ENCODE results near the gene PPY. TPM values are rescaled to one million over a fixed set of nuclear protein-coding genes. Genes with fewer than 3 reads are reported as not detected.

The PPY gene
- polyA plus RNA-seq, 3 donors: not detected

DNA sequence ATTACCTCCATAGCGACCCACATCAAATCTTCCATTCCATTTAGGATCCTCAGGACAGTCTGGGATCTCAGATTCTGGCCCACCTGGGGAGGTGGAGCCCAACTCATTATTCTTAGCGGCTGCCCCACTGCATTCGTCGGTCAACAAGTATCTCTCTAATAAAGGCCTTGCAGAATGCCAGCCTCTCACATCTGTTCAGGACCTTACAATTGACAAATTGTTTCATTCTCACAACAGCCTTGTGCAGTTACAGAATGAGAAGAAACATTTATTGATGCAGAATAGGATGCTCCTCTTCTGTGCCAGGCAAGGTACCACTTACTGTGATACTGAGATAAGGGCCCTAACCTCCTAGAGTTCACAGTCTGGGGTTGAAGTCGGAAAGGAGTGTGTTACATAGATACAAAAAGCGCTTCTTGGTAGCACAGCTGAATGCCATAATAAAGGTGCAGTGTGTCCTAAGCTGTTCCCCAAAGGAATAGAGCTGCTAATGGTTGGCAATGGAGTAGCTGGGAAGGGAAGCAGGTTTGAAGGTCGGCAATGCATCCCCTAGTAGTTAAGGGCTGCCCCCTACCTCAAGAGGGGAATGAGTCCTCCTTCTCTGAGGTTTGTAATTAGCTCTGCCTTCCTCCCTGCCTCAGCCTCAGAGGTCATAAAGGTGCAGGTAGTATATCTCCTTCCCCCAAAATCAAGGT, 32.6 kb downstream of the PPY start:
- no peak for DNase-seq
- Histone ChIP-seq H3K4me1 (ENCODE audit: control insufficient read depth in 1 of 2, insufficient read depth in 2 of 2, low read length in 2 of 2) (peaks cover 26 to 27% of the 10 kb centered on the region in 2 donors), H3K27ac (ENCODE audit: low read depth in 1 of 2, low read length in 2 of 2) (no peak overlapping the region), H4K20me1 (ENCODE audit: insufficient read depth, low read length) (no peaks in the 10 kb centered on the region), H3K9me3 (replicated peaks in 1 of 2; ENCODE audit: control insufficient read depth in 1 of 2, insufficient read depth in 1 of 2, low read length in 2 of 2) (peaks cover 5 to 9% of the 10 kb centered on the region in 2 donors), H2AFZ (ENCODE audit: insufficient read depth, low read depth, low read length, poor library complexity, severe bottlenecking) (no peak overlapping the region), H3K27me3 (ENCODE audit: control insufficient read depth in 2 of 2, insufficient read depth in 2 of 2, low read length in 2 of 2) (peaks cover 43 to 53% of the 10 kb centered on the region in 2 donors), H3K36me3 (replicated peaks in 1 of 2; ENCODE audit: control insufficient read depth in 1 of 2, insufficient read depth in 2 of 2, low read length in 2 of 2) (no peaks in the 10 kb centered on the region), H3K9ac (ENCODE audit: insufficient read depth, low read length, poor library complexity, severe bottlenecking) (no peak overlapping the region), H3K79me2 (ENCODE audit: insufficient read depth, low read length) (no peaks in the 10 kb centered on the region), H3K4me2 (replicated peaks; ENCODE audit: extremely low read depth, low read length, poor library complexity, severe bottlenecking) (no peak overlapping the region), H3K4me3 (replicated peaks in 1 of 3; ENCODE audit: low read depth in 2 of 3, low read length in 3 of 3) (no peak overlapping the region)
- intact Hi-C loops (cut with micrococcal nuclease): no loop called here
- WGBS (ENCODE audit: insufficient coverage): no CpG with 5 or more reads among the region's 7 CpGs
- Mint-ChIP-seq H3K36me3 (no peaks in the 10 kb centered on the region), H3K4me1 (peaks cover 27% of the 10 kb centered on the region), H3K27ac (no peak overlapping the region), H3K27me3 (ENCODE audit: low read depth in 3 of 3) (peaks cover 47 to 51% (median 50%) of the 10 kb centered on the region in 3 donors), H3K9me3 (peaks cover 0 to 24% (median 5%) of the 10 kb centered on the region in 7 donors), H3K4me3 (peak overlapping the region in 1 of 2 donors; percentile 44)
- TF ChIP-seq, protein P1, sequence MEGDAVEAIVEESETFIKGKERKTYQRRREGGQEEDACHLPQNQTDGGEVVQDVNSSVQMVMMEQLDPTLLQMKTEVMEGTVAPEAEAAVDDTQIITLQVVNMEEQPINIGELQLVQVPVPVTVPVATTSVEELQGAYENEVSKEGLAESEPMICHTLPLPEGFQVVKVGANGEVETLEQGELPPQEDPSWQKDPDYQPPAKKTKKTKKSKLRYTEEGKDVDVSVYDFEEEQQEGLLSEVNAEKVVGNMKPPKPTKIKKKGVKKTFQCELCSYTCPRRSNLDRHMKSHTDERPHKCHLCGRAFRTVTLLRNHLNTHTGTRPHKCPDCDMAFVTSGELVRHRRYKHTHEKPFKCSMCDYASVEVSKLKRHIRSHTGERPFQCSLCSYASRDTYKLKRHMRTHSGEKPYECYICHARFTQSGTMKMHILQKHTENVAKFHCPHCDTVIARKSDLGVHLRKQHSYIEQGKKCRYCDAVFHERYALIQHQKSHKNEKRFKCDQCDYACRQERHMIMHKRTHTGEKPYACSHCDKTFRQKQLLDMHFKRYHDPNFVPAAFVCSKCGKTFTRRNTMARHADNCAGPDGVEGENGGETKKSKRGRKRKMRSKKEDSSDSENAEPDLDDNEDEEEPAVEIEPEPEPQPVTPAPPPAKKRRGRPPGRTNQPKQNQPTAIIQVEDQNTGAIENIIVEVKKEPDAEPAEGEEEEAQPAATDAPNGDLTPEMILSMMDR (IDR thresholded peaks at IDR 0.05): no peak

DNA sequence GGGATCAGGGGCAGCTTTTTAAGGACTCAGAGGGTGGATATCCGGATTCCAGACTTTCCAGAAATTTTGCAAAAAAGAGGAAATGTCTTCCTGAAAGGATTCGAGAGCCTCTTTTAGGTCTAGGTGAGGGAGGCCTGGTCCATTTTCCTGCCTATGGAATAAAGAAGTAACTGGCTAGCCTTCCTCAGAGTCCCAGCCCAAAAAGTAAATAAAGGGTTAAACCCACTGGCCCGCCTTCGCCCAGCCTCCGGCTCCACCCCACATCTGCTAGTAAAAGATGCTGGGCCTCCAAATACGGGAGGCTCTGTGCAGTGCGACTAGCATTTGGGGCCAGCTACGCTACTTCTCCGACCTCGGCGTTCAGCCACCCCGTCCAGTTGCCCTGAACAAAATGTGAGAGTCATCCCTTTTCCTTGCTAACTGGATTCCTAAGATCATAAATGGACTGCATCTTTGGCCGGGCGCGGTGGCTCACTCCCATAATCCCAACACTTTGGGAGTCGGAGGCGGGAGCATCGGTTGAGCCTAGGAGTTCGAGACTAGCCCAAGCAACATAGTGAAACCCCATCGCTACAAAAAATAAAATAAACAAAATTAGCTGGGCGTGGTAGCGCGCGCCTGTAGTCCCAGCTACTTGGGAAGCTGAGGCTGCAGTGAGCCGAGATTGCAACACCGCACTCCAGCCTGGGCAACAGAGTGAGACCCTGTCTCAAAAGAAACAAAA, 34.1 kb downstream of the PPY start:
- Mint-ChIP-seq H3K4me3 (peak overlapping the region; percentile 58 to 83), H3K36me3 (no peaks in the 10 kb centered on the region), H3K27ac (peak overlapping the region in 1 of 7 donors; percentile 48), H3K27me3 (ENCODE audit: low read depth in 3 of 3) (peaks cover 50 to 62% (median 56%) of the 10 kb centered on the region in 3 donors), H3K9me3 (peaks cover 0 to 24% (median 5%) of the 10 kb centered on the region in 7 donors), H3K4me1 (peaks cover 27% of the 10 kb centered on the region)
- no peak overlapping the region for H2AFZ ChIP-seq (ENCODE audit: insufficient read depth, low read depth, low read length, poor library complexity, severe bottlenecking)
- H4K20me1 ChIP-seq (ENCODE audit: insufficient read depth, low read length): no peaks in the 10 kb centered on the region
- H3K4me2 ChIP-seq (replicated peaks; ENCODE audit: extremely low read depth, low read length, poor library complexity, severe bottlenecking): peak overlapping the region; percentile 58
- H3K79me2 ChIP-seq (ENCODE audit: insufficient read depth, low read length): no peaks in the 10 kb centered on the region
- peaks cover 43 to 65% of the 10 kb centered on the region in 2 donors for H3K27me3 ChIP-seq (ENCODE audit: control insufficient read depth in 2 of 2, insufficient read depth in 2 of 2, low read length in 2 of 2)
- DNase-seq: peak in 1 of 3 donors; percentile 2
- WGBS (ENCODE audit: insufficient coverage): 36% methylated on average over 23 of the region's 26 CpGs
- TF ChIP-seq, protein P1 (IDR thresholded peaks at IDR 0.05): peak; percentile 1
- H3K4me1 ChIP-seq (ENCODE audit: control insufficient read depth in 1 of 2, insufficient read depth in 2 of 2, low read length in 2 of 2): peaks cover 26 to 27% of the 10 kb centered on the region in 2 donors
- H3K9me3 ChIP-seq (replicated peaks in 1 of 2; ENCODE audit: control insufficient read depth in 1 of 2, insufficient read depth in 1 of 2, low read length in 2 of 2): peaks cover 5 to 9% of the 10 kb centered on the region in 2 donors
- intact Hi-C loops (cut with micrococcal nuclease): no loop called here
- H3K9ac ChIP-seq (ENCODE audit: insufficient read depth, low read length, poor library complexity, severe bottlenecking): peak overlapping the region; percentile 25
- no peak overlapping the region for H3K27ac ChIP-seq (ENCODE audit: low read depth in 1 of 2, low read length in 2 of 2)
- no peaks in the 10 kb centered on the region for H3K36me3 ChIP-seq (replicated peaks in 1 of 2; ENCODE audit: control insufficient read depth in 1 of 2, insufficient read depth in 2 of 2, low read length in 2 of 2)
- H3K4me3 ChIP-seq (replicated peaks in 1 of 3; ENCODE audit: low read depth in 2 of 3, low read length in 3 of 3): peak overlapping the region in 1 of 3 experiments; percentile 63
